GM21576 (cell line): ENCODE measurements around the gene GTF2H3.

Source experiments
- ATAC-seq: cut with Tn5 transposase; IDR thresholded peaks from one replicate; pipeline ENCODE4 v1.9.1; 2021; ENCODE audit warnings: mild to moderate bottlenecking, moderate library complexity; ENCODE audit not compliant: unreplicated experiment

The GTF2H3 gene

GRCh38 chr12:123705935-123706334 is 72.3 kb downstream of the GTF2H3 start:
- ATAC-seq: no peak

- no peak for ATAC-seq
Measured at GRCh38 chr12:123707466-123707865, 73.8 kb downstream of the GTF2H3 start.
